ENCODE measurements around the gene CACNA1C.

Gene CACNA1C

DNA sequence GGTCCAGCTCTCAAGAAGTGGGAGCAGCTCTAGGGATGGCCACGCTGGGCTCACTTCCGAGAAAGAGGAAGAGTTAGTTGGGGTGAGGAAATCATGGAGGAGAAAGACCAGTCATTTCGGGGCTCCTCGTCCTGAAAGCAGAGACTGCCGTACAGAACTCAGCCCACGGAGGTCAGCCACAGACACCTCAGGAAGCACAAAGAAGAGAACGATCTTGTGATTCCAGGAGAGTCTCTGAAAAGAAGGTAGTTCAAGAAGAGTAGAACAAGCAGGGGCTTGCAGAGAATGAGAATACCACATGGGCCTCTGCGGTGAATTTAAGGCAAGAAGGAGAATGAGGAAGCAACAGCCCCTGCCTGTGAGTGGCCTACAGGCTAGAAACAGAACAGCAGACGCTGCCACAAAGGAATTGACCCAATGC lies 311.9 kb downstream of the CACNA1C start:
- DNase-seq (ENCODE audit: low spot score): no peak

DNA sequence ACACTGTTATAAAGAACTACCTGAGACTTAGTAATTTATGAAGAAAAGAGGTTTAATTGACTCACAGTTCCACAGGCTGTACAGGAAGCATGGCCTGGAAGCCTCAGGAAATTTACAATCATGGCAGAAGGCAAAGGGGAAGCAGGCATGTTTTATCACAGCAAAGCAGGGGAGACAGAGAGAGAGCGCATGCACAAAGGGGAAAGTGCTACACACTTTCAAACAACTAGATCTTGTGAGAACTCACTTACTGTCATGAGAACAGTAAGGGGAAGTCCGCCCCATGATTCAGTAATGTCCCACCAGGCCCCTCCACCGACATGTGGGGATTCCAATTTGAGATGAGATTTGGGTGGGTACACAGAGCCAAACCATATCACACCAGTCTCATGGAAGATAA lies 313.9 kb downstream of the CACNA1C start:
- no peak for DNase-seq (ENCODE audit: low spot score)

- DNase-seq (ENCODE audit: low spot score): peak; percentile 74
Measured at GRCh38 chr12:2372178-2372577, 319.4 kb downstream of the CACNA1C start.

- DNase-seq (ENCODE audit: low spot score): no peak
Measured at GRCh38 chr12:2372735-2373134, 319.9 kb downstream of the CACNA1C start.

DNA sequence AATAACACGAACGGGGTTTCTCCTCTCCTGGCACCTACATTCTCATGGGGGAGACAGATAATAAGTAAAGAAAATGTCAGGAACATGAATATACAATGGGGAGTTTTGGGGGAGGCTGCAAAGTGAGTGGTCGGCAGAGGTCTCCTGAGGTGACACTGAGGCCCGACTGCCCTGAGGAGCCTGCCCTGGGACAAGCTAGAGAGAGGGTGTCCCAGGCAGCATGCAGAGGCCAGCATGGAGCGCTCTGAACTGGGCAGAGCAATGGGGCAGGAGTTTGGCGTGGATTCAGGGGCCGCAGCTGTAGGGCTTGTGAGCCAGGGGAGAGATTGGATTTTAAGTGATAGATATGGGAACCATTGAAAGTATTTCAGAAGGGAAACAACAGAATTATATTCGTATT lies 320.5 kb downstream of the CACNA1C start:
- no peak for DNase-seq (ENCODE audit: low spot score)

- no peak for DNase-seq (ENCODE audit: low spot score)
Measured at GRCh38 chr12:2374092-2374906, 321.5 kb downstream of the CACNA1C start.

DNA sequence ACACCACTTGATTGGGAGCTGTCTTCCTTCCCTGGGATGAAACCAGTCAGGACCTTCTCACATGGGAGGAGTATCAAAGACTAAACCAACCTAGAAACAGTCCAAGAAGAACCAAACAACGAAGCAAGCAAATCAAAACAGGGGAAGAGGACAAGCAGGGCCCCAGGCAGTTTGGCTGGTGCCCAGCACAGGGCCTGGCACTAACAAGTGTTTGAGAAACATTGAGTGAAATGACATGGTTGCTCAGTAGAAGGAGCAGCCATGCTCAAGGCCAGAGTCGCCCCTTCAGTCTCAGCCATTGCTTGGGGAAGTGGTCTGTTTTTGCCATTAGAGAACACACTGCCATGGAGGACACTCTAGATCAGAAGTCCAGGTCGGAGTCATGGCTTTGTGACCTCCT lies 323.1 kb downstream of the CACNA1C start:
- DNase-seq (ENCODE audit: low spot score): no peak

DNA sequence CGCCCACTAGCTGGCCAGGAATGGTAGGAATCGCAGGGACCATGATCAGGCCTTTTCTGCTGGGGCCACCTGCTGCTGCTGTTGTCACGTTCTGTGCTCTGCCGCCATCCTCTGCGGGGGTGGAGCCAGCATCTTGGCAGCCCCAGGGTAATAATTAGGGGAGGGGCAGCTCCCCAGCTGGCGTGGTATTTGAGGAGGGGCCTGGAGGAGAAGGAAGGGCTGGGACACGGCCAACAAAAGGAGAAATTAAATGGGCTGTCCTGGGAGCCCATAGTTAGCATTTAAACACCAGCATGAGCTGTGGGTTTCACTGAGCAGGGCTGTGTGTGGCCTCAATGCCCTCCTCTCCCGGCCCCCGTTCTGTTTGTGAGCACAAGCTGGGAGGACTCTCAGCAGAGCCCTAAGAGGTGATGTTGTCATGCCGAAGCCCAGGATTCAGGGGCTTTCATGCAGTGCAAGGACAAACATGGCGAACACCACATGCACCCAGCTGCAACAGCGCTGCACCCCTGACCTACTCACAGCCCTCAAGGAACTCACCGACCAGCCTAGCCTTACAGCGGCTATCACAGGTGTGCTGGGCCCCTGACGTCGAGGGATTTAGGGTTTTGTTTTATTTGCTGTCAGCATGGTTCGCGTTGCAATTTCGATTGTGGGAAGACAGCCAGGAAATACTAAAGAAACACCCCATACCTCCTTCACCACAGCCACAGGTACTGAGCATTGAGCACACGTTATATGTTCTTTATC lies 324.3 kb downstream of the CACNA1C start:
- peak; percentile 68 for DNase-seq (ENCODE audit: low spot score)

- no peak for DNase-seq (ENCODE audit: low spot score)
Measured at GRCh38 chr12:2378835-2379330, 326.1 kb downstream of the CACNA1C start.

GRCh38 chr12:2380946-2381345 lies 328.2 kb downstream of the CACNA1C start:
- no peak for DNase-seq (ENCODE audit: low spot score)

DNA sequence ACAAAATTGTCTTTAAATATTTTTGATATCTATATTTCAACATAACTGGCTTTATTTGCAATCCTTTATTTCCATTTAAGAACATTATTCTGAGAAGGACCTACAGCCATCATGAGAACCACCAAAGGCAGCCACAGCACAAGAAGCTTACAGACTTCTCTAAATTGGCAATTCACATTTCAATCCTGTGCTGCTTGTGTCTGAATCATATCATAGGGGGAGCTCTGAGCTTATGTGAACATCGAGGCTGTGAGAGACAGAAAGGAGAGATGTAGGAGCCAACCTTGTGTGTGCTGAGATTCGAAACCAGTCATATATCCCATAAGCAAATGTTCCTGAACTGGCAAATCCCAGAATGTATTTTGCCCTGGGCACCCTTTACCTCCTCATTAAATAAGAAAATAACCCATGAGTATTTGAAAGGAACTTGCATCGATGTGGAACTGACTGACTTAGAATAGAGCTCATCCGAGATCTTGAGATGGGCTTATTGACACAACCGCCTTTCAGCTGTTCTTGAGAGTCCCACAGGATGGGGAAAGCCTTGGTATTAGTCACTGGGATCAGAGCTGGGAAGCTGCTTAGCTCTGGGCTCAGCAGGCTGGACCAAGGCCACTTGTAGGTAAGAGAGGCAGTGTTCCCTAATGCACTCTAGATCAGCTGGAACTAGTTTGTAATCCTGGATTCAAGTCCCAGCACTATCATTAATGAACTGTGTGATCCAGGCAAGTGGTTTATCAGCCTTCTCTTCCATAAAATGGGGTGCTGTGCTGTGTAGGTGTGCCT lies 329.8 kb downstream of the CACNA1C start:
- no peak for DNase-seq (ENCODE audit: low spot score)

- no peak for DNase-seq (ENCODE audit: low spot score)
Measured at GRCh38 chr12:2383325-2384028, 330.7 kb downstream of the CACNA1C start.

- DNase-seq (ENCODE audit: low spot score): no peak
Measured at GRCh38 chr12:2384029-2384386, 331.2 kb downstream of the CACNA1C start.

DNA sequence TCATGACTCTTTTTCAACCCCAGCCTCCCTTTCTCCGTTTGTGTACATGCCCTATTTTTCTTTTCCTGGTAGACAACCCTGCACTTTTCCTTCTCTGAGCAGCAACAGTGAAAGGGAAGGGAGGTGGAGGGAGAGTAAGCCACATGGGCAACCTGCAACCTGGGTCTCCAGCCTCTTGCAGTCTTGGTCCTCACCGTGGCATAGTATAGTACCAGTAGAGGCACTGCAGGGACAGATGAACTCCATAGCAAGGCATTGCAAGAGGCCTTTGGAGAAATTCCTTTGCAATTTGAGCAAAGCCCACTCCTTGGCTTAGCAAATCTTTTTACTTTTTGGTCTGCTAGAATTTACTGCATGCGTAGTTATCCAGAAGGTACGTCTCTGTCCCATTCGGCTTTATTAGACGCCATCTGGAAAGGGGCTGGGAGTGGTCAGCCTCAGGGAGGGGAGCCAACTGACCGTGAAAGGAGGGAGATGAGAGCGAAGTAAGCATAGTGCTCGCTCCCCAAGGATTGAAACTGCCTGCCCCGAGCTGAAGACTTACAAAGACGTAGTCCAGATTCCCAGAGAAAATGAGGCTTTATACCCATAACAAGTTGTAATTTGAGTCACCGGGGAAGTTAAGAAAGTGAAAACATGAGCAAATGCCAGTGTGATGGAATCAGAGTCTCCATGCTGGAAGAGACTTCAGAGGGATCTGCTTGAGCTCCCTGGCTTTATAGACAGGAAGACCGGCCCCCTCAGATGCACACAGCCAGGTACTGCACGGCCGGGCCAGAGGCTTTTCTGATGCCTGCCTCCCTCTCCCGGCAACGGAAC lies 332.0 kb downstream of the CACNA1C start:
- no peak for DNase-seq (ENCODE audit: low spot score)

DNA sequence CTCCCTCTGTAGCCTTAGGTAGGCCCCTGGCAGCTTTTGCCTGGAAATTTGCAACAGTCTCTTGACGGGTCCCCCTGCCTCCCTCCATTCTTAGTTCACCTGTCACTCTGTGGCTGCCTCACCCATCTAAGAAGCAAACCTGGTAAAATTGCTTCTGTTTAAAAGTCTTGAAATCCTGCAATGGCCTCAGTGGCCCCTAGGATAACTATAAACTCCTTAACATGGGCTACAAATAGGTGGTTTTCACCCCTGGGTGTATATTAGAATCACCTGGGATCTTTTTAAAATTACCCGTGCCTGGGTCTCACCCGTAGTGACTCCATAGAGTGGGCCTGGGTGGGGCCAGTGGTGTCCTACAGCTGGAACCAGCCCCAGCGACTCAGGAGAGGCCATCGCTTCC lies 332.7 kb downstream of the CACNA1C start:
- DNase-seq (ENCODE audit: low spot score): no peak

GRCh38 chr12:2386566-2386965 lies 333.8 kb downstream of the CACNA1C start:
- no peak for DNase-seq (ENCODE audit: low spot score)

DNA sequence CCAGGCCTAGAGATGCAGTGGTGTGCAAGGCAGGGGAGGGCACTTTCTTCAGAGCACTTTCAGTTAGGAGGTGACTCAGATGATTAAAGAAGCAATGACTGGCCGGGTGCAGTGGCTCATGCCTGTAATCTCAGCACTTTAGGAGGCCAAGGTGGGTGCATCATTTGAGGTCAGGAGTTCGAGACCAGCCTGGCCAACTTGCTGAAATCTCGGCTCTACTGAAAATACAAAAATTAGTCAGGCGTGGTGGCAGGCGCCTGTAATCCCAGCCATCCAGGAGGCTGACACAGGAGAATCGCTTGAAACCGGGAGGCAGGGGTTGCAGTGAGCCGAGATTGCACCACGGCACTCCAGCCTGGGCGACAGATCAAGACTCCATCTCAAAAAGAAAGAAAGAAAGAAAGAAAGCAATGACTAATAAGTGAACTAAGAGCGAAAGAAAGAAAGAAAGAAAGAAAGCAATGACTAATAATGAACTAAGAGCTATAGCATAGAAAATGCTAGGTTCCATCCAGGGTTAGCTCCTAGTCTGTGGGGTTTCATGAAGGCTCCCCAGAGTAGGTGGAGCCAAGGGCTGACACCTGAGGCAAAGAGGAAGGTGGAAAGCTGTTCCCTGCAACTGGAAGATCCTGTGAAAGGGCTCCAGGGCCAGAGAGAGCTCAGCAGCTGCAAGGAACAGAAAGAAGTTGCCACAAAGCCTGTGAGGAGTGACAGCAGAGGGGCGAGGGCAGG lies 334.5 kb downstream of the CACNA1C start:
- no peak for DNase-seq (ENCODE audit: low spot score)

DNA sequence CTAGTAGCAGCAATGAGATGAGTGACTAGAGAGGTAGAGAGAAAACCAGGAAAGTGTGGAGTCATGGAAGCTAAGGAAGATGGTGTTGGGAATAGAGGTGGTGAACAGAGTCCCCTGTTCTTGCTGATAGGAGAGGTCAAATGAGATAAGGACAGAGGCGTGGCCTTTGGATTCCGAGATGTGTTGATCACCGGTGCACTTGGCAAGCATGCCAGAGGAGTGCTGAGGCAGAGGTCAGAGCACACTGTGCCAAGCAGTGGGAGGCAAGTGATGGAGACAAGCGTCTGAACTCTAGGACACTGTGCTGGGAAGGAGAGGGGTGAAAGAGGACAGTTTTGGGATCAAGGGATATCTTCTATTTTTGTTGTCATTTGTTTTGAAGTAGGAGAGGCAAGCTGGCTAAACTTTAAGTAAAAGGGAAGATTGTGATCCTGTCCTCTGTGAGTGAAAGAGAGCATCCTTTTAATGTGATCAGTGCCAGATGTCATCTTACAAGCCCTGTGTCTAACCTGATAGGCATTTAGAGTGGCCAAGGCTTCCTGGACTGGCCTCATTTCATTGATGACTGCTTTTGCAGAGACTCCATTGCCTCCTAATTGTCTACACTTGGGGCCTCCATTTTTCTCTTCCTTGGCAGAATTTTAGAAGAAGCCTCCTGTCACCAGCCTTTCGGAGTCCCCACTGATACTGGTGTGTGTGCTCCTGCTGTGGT lies 336.4 kb downstream of the CACNA1C start:
- no peak for DNase-seq (ENCODE audit: low spot score)

GRCh38 chr12:2390133-2390532 lies 337.3 kb downstream of the CACNA1C start:
- no peak for DNase-seq (ENCODE audit: low spot score)

Data from ecto neural progenitor cell (in vitro differentiated cells).